Measurements from ENCODE around the gene PRDM4. TPM values are rescaled to one million over a fixed set of nuclear protein-coding genes. Genes with fewer than 3 reads are reported as not detected.

PRDM4 gene
- total RNA-seq, 1 experiment from 2014 or later: 32.9 TPM

DNA sequence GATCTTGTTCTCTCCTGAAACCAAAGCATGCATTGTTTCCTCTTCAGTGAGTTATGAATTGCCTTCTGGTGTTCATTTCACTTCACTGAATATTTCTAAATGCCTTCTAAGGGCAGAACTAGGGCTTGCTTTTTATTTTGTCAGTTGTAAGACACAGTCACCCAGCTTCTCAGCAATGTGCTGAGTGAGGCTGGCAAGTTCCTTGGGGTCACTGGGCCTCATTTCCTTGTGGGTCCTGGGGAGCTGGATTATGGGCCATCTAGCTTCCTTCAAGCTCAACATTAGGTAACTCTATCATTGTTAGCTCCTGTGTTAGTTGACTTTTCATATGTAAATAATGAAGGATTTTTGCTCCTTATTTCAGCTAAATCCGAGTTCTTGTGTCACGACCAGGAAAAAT is 27.3 kb upstream of the PRDM4 start:
- no peaks in the 10 kb centered on the region for H3K79me2 ChIP-seq (ENCODE audit: insufficient read depth, low read length)
- H3K36me3 ChIP-seq (ENCODE audit: control insufficient read depth in 1 of 2, insufficient read depth in 2 of 2, low read length in 2 of 2): no peaks in the 10 kb centered on the region
- H4K20me1 ChIP-seq (ENCODE audit: insufficient read depth): no peaks in the 10 kb centered on the region
- RAD21 ChIA-PET (ENCODE audit: low non-redundant PET in 1 of 2, low total read pairs in 2 of 2, uncharacterized antibody in 2 of 2, unreplicated experiment in 2 of 2): no interaction called here
- no peak overlapping the region for H3K9ac ChIP-seq (ENCODE audit: low read length)
- H3K27ac ChIP-seq (ENCODE audit: low read depth, low read length): no peak overlapping the region
- no peaks in the 10 kb centered on the region for H3K27me3 ChIP-seq (ENCODE audit: insufficient read depth, low read length)
- no peak for DNase-seq (ENCODE audit: low read depth, low spot score)
- no TSS peak for BruUV-seq (replicated peaks)
- H3K4me2 ChIP-seq (ENCODE audit: low read length): no peak overlapping the region
- H3K4me3 ChIP-seq (replicated peaks in 1 of 2; ENCODE audit: low read depth in 1 of 2, low read length in 2 of 2): no peak overlapping the region
- H3K9me3 ChIP-seq (ENCODE audit: control insufficient read depth in 1 of 2, insufficient read depth in 1 of 2, low read depth in 1 of 2, low read length in 2 of 2): no peaks in the 10 kb centered on the region
- H3K4me1 ChIP-seq (ENCODE audit: control insufficient read depth in 1 of 2, insufficient read depth in 2 of 2, low read length in 2 of 2): no peaks in the 10 kb centered on the region
- H3K9me2 ChIP-seq (ENCODE audit: insufficient read depth): no peaks in the 10 kb centered on the region
- no peak overlapping the region for H2AFZ ChIP-seq (ENCODE audit: low read depth, low read length, poor library complexity, severe bottlenecking)
- POLR2A ChIA-PET: no interaction called here
- intact Hi-C loops (cut with micrococcal nuclease): no loop called here
- no peak for ATAC-seq
- CTCF ChIA-PET: no interaction called here
- no peak for TF ChIP-seq CTCF (IDR thresholded peaks at IDR 0.05 in 2 of 3, conservative IDR thresholded peaks at IDR 0.05 in 1 of 3; ENCODE audit: borderline replicate concordance in 1 of 3, insufficient read depth in 1 of 3, low read depth in 2 of 3, low read length in 2 of 3)
- no peak for TF ChIP-seq MAX (IDR thresholded peaks at IDR 0.05)
- no peak for TF ChIP-seq ATF3 (IDR thresholded peaks at IDR 0.05)
- no peak for TF ChIP-seq SP1 (IDR thresholded peaks at IDR 0.05; ENCODE audit: low read depth)
- no peak for TF ChIP-seq EZH2 (IDR thresholded peaks at IDR 0.05)
- no peak for TF ChIP-seq FOSL1 (IDR thresholded peaks at IDR 0.05; ENCODE audit: low read depth)
- no peak for TF ChIP-seq REST (IDR thresholded peaks at IDR 0.05; ENCODE audit: low read depth)
- no peak for TF ChIP-seq POLR2A (IDR thresholded peaks at IDR 0.05; ENCODE audit: borderline replicate concordance, extremely low read depth, insufficient read depth, insufficient read length)
- no peak for TF ChIP-seq YY1 (IDR thresholded peaks at IDR 0.05; ENCODE audit: extremely low read depth, insufficient replicate concordance, low read depth, low read length)
- no peak for TF ChIP-seq ZNF274 (IDR thresholded peaks at IDR 0.05; ENCODE audit: low read depth, low read length)
- no peak for TF ChIP-seq SIN3A (IDR thresholded peaks at IDR 0.05; ENCODE audit: low read depth)
- no peak for TF ChIP-seq JUND (IDR thresholded peaks at IDR 0.05)
